GM06990 (cell line): Measurements from ENCODE around the gene NUB1.

Experiments used
- DNase-seq: peaks from one replicate; pipeline ENCODE4 v3.0.0-alpha.2; 2011; ENCODE audit not compliant: insufficient read length; ENCODE audit errors: extremely low read depth
- H3K27me3 ChIP-seq: replicated peaks from 2 replicates; pipeline ENCODE4 v1.6.0; 2011; ENCODE audit warnings: low read length; ENCODE audit not compliant: control insufficient read depth, insufficient read depth
- H3K36me3 ChIP-seq: 2 replicates; pipeline ENCODE4 v1.5.1; 2011; ENCODE audit warnings: low read length; ENCODE audit not compliant: control insufficient read depth, insufficient read depth
- H3K4me3 ChIP-seq: replicated peaks from 2 replicates; pipeline ENCODE4 v1.5.1; 2011; ENCODE audit warnings: low read depth, mild to moderate bottlenecking, control low read depth, low read length
- TF ChIP-seq, protein P1 (sequence below): IDR thresholded peaks from 2 replicates; pipeline ENCODE4 v1.5.1; 2011; ENCODE audit warnings: low read length, control low read depth, mild to moderate bottlenecking, inconsistent platforms; ENCODE audit not compliant: insufficient read depth, poor library complexity, severe bottlenecking

NUB1 gene

DNA sequence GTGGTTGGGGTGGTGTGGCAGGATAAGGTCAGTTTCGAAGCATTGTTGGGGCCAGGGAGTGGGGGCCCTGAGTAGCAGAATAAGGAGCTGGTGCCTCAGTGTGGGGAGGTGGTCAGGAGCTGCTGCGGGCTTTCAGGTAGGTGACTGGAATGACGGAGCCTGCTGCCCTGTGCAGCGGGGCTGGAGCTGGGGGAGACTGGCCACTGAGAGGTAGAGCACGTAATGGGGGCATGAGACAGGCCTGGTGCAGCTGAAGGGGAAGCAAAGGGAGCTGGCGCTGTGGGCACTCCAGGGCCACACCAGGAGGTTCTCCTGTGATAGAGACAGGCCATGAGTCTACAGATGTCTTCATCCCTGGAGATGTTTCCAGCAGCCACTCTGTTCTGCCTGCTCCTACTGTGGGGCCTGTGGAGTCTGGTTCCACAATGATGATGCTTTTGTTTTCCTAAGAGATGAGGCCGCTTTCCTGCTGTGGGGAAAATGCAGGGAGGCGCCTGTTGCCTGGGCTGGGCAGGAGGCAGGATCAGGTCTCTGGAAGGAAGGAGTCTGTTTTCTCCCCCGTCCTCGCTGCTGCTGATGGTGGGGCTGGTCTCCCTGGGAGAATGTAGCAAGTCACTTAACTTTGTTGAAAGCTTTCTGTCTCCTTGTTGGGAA lies 31.1 kb downstream of the NUB1 start:
- DNase-seq, result no peak
- TF ChIP-seq, protein P1, sequence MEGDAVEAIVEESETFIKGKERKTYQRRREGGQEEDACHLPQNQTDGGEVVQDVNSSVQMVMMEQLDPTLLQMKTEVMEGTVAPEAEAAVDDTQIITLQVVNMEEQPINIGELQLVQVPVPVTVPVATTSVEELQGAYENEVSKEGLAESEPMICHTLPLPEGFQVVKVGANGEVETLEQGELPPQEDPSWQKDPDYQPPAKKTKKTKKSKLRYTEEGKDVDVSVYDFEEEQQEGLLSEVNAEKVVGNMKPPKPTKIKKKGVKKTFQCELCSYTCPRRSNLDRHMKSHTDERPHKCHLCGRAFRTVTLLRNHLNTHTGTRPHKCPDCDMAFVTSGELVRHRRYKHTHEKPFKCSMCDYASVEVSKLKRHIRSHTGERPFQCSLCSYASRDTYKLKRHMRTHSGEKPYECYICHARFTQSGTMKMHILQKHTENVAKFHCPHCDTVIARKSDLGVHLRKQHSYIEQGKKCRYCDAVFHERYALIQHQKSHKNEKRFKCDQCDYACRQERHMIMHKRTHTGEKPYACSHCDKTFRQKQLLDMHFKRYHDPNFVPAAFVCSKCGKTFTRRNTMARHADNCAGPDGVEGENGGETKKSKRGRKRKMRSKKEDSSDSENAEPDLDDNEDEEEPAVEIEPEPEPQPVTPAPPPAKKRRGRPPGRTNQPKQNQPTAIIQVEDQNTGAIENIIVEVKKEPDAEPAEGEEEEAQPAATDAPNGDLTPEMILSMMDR, result no peak
- peaks cover 27% of the 10 kb centered on the region for H3K36me3 ChIP-seq
- no peaks in the 10 kb centered on the region for H3K27me3 ChIP-seq
- H3K4me3 ChIP-seq, result no peak overlapping the region

DNA sequence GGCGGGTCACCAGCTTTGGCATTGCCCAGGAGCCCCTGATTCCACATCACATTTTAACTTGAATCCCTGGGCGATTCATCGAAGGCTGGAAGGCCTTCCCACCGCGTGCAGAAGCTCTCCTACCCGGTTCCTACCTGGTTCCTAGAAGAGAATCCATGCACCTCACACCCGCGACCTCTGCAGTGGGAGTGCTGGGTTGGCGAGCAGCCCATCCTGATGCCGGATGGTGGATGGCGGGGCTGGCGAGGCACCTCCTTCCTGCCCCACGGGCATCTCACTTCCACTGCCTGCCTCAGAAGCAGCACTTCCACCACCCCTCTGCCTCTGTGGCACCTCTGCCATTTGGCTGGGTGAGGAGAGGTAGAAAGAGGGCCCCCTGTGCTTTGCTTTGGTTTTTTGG lies 32.0 kb downstream of the NUB1 start:
- peaks cover 25% of the 10 kb centered on the region for H3K36me3 ChIP-seq
- no peak overlapping the region for H3K4me3 ChIP-seq
- no peaks in the 10 kb centered on the region for H3K27me3 ChIP-seq
- TF ChIP-seq, protein P1, result no peak
- no peak for DNase-seq

DNA sequence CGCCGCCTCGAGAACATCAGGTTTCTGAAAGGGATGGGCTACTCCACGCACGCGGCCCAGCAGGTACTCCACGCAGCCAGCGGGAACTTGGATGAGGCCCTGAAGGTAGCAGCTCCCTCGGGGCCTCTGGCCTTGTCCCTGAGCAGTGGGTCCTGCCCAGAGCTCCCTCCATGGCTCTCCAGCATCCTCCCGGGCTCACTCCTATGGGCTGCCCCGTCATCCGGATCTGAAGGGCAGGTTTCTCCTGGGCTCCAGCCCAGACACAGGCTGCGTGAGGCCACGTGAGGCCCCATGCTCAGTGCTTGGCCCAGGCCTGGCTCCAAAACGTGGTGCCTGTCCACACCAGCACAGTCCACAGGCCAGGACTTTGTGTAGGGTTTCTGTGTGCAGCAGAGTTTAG lies 32.5 kb downstream of the NUB1 start:
- DNase-seq, result no peak
- H3K27me3 ChIP-seq, result no peaks in the 10 kb centered on the region
- H3K36me3 ChIP-seq, result peaks cover 25% of the 10 kb centered on the region
- H3K4me3 ChIP-seq, result no peak overlapping the region
- TF ChIP-seq, protein P1, result no peak

DNA sequence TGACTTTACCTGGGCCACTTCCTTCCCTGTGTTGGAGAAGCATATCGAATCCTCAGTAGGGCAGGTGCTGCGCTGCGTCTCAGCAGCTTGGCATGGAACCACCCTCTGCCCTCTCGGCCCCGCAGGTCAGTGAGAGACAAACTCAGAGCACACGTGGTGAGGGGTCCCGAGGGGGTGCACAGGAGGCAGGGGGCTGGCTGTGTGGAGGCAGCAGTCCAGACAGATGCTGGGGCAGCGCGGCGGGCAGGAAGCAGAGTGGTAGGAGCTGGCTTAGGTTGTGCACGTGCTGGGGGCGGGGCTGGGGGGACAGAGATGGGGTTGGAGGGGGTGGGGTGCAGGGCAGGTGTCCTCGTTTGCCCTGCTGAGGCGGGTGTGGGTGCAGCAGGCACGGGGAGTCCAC lies 33.1 kb downstream of the NUB1 start:
- H3K36me3 ChIP-seq, result peaks cover 25% of the 10 kb centered on the region
- no peak for DNase-seq
- TF ChIP-seq, protein P1, result no peak

DNA sequence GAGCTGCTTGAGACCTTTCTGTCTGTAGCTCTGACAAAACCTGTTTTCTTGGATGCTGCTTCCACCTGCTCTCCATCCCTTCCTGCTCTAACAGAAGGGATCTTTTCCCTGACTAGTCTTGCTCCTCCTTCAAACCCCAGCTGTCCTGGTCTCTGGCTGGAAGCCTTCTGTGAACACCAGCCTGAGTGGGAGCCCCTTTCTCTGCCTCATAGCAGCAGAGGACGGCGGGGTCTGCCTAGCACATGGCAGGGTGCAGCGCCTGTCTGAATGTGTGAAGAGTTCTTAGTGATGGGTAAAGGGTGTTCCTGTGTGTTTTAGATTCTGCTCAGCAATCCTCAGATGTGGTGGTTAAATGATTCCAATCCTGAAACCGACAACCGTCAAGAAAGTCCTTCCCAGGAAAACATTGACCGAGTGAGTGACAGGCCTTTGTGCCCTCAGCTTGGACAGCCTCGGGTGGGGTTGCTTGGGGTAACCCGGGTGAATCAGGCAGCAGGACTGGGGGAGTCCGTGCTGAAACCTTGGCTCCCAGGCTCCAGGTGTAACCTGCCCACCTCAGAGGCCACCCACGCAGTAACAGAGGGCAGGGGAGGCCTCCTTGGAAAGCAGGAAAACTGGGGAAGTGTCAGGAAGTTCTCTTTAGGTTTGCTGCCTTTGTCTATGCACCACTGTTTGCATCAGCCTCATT lies 34.1 kb downstream of the NUB1 start:
- TF ChIP-seq, protein P1, result no peak
- Histone ChIP-seq H3K27me3 (no peaks in the 10 kb centered on the region), H3K36me3 (peaks cover 27% of the 10 kb centered on the region), H3K4me3 (no peak overlapping the region)
- DNase-seq, result no peak

More for the DNA sequence above, 33.1 kb downstream of the NUB1 start:
- Histone ChIP-seq H3K4me3 (no peak overlapping the region), H3K27me3 (no peaks in the 10 kb centered on the region)
